Peyer's patch (tissue), 4 donors: ENCODE results near the gene RFXAP. TPM values are rescaled to one million over a fixed set of nuclear protein-coding genes. Genes with fewer than 3 reads are reported as not detected.

Experiments
- DNase-seq, 3 donors: peaks; one replicate each; pipeline ENCODE4 v3.0.0-alpha.2; 2017 to 2019
- H3K27ac ChIP-seq, 4 donors: fragments of 200-600 bp; sonication (generic); one replicate each; pipeline ENCODE4 v1.5.1; 2016 to 2019
- H3K27me3 ChIP-seq, 2 donors: fragments of 200-600 bp; sonication (generic); one replicate each; pipeline ENCODE4 v1.5.1; 2019
- H3K36me3 ChIP-seq, 3 donors: fragments of 200-600 bp; sonication (generic); one replicate each; pipeline ENCODE4 v1.5.1; 2016 to 2019
- H3K4me1 ChIP-seq, 4 donors: fragments of 200-600 bp; sonication (generic); one replicate each; pipeline ENCODE4 v1.5.1; 2016 to 2019
- H3K4me3 ChIP-seq, 4 donors: fragments of 200-600 bp; sonication (generic); 1 replicate in 3 of 4; 2 replicates in 1 of 4; pipeline ENCODE4 v1.5.1; 2016 to 2019; ENCODE audit warnings: mild to moderate bottlenecking in 1 of 4
- H3K9me3 ChIP-seq, 4 donors: fragments of 200-600 bp; sonication (generic); one replicate each; pipeline ENCODE4 v1.5.1; 2016 to 2019; ENCODE audit warnings: mild to moderate bottlenecking in 1 of 4
- CTCF ChIP-seq, 6 experiments: fragments of 450-650 bp in 4 of 6; fragments of 200-600 bp in 2 of 6; sonication (generic) in 1 of 6; IDR thresholded peaks; one replicate each; pipeline ENCODE4 v1.5.1; 2017 to 2019; ENCODE audit warnings: antibody characterized with exemption in 6 of 6, mild to moderate bottlenecking in 3 of 6, moderate library complexity in 1 of 6
- POLR2A ChIP-seq, 2 donors: fragments of 450-650 bp; IDR thresholded peaks; one replicate each; pipeline ENCODE4 v1.5.1; 2017; ENCODE audit warnings: antibody characterized with exemption in 2 of 2, mild to moderate bottlenecking in 2 of 2, moderate library complexity in 2 of 2
- total RNA-seq, 4 donors: library from RNA; depleted of rRNA; stranded (reverse); fragments of >200 nt; gene quantifications; one replicate each; pipeline ENCODE4 v1.1.0, GENCODE V29; 2016

RFXAP gene
- total RNA-seq, 4 donors from 2014 or later: 3.8 to 5.5 (median 4.6) TPM

GRCh38 chr13:36789730-36790129 is 29.3 kb upstream of the RFXAP start:
- no peak for DNase-seq
- Histone ChIP-seq H3K4me1 (no peaks in the 10 kb centered on the region), H3K27ac (no peak overlapping the region), H3K36me3 (no peaks in the 10 kb centered on the region), H3K4me3 (no peak overlapping the region), H3K27me3 (no peaks in the 10 kb centered on the region), H3K9me3 (no peaks in the 10 kb centered on the region)
- TF ChIP-seq CTCF (IDR thresholded peaks at IDR 0.05): no peak

DNA sequence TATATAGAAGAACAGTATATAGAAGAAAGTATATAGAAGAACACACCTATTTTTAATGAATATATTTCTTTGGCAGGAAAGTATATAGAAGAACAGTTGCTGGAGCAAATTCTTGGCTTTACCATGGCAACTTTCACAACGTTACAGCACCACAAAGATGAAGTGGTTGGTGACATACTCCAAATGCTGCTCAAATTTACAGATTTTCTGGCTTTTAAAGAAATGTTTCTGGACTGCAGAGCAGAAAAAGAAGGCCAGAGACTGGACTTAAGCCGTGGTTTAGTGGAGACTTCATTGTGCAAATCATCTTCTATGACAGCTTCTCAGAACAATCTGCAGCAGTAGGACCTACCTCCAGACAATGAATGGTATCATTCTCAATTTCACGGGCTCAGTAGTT is 24.3 kb upstream of the RFXAP start:
- H3K36me3 ChIP-seq: no peaks in the 10 kb centered on the region
- H3K9me3 ChIP-seq: no peaks in the 10 kb centered on the region
- H3K4me3 ChIP-seq: no peak overlapping the region
- no peaks in the 10 kb centered on the region for H3K4me1 ChIP-seq
- TF ChIP-seq CTCF (IDR thresholded peaks at IDR 0.05) (no peak), POLR2A (IDR thresholded peaks at IDR 0.05) (no peak)
- no peak overlapping the region for H3K27ac ChIP-seq
- DNase-seq: no peak
- no peaks in the 10 kb centered on the region for H3K27me3 ChIP-seq

GRCh38 chr13:36795463-36795862 is 23.6 kb upstream of the RFXAP start:
- Histone ChIP-seq H3K27ac (no peak overlapping the region), H3K4me3 (no peak overlapping the region), H3K36me3 (no peaks in the 10 kb centered on the region), H3K27me3 (no peaks in the 10 kb centered on the region), H3K9me3 (no peaks in the 10 kb centered on the region), H3K4me1 (no peaks in the 10 kb centered on the region)
- no peak for TF ChIP-seq POLR2A (IDR thresholded peaks at IDR 0.05)
- no peak for DNase-seq

- TF ChIP-seq CTCF (IDR thresholded peaks at IDR 0.05) (no peak), POLR2A (IDR thresholded peaks at IDR 0.05) (no peak)
- Histone ChIP-seq H3K9me3 (no peaks in the 10 kb centered on the region), H3K27ac (no peak overlapping the region), H3K4me3 (no peak overlapping the region), H3K4me1 (no peaks in the 10 kb centered on the region), H3K27me3 (no peaks in the 10 kb centered on the region), H3K36me3 (no peaks in the 10 kb centered on the region)
- DNase-seq: no peak
Measured at GRCh38 chr13:36796052-36796451, 23.0 kb upstream of the RFXAP start.

GRCh38 chr13:36801035-36801434 is 18.0 kb upstream of the RFXAP start:
- H3K36me3 ChIP-seq: no peaks in the 10 kb centered on the region
- no peaks in the 10 kb centered on the region for H3K9me3 ChIP-seq
- H3K27ac ChIP-seq: no peak overlapping the region
- no peaks in the 10 kb centered on the region for H3K4me1 ChIP-seq
- no peaks in the 10 kb centered on the region for H3K27me3 ChIP-seq
- no peak for DNase-seq
- TF ChIP-seq CTCF (IDR thresholded peaks at IDR 0.05) (no peak), POLR2A (IDR thresholded peaks at IDR 0.05) (no peak)
- H3K4me3 ChIP-seq: no peak overlapping the region

- Histone ChIP-seq H3K27me3 (no peaks in the 10 kb centered on the region), H3K9me3 (no peaks in the 10 kb centered on the region), H3K36me3 (no peaks in the 10 kb centered on the region), H3K27ac (no peak overlapping the region), H3K4me3 (no peak overlapping the region), H3K4me1 (no peaks in the 10 kb centered on the region)
- TF ChIP-seq CTCF (IDR thresholded peaks at IDR 0.05) (no peak), POLR2A (IDR thresholded peaks at IDR 0.05) (no peak)
- DNase-seq: no peak
Measured at GRCh38 chr13:36804588-36804987, 14.4 kb upstream of the RFXAP start.
